ENCODE results near the gene KYAT1.
A peak's percentile ranks its signal among the peaks of the same experiment; 100 is the strongest.

KYAT1 gene

GRCh38 chr9:128881884-128882676 lies at the start of gene KYAT1, which contains the start of gene LRRC8A:
KYAT1 (minus strand) TSS chr9:128881950; CDS start chr9:128845405, 36,545 bp downstream.
LRRC8A (plus strand) TSS chr9:128882133; CDS start chr9:128907165, 25,032 bp downstream.
- DNase-seq, result peak; percentile 95

- DNase-seq, result no peak
Measured at GRCh38 chr9:128929560-128929959, 47.8 kb upstream of the KYAT1 start.

- no peak for DNase-seq
Measured at GRCh38 chr9:128928624-128929023, 46.9 kb upstream of the KYAT1 start.

GRCh38 chr9:128927731-128928411 lies 46.1 kb upstream of the KYAT1 start:
- DNase-seq, result peak; percentile 35 to 70

GRCh38 chr9:128923493-128923883 lies 41.7 kb upstream of the KYAT1 start:
- DNase-seq, result no peak

- peak; percentile 31 to 57 for DNase-seq
Measured at GRCh38 chr9:128921881-128922763, 40.4 kb upstream of the KYAT1 start.

GRCh38 chr9:128920381-128921058 lies 38.8 kb upstream of the KYAT1 start, which contains the start of gene PHYHD1:
PHYHD1 (plus strand) TSS chr9:128920982; CDS start chr9:128922324, 1,342 bp downstream.
- peak; percentile 81 to 89 for DNase-seq

GRCh38 chr9:128919402-128920089 lies 37.8 kb upstream of the KYAT1 start:
- no peak for DNase-seq

- no peak for DNase-seq
Measured at GRCh38 chr9:128918921-128919320, 37.2 kb upstream of the KYAT1 start.

GRCh38 chr9:128917151-128917849 lies 35.5 kb upstream of the KYAT1 start:
- DNase-seq, result no peak

- no peak for DNase-seq
Measured at GRCh38 chr9:128916745-128917144, 35.0 kb upstream of the KYAT1 start.

GRCh38 chr9:128916204-128916603 lies 34.5 kb upstream of the KYAT1 start:
- no peak for DNase-seq

GRCh38 chr9:128913995-128914772 lies 32.4 kb upstream of the KYAT1 start:
- DNase-seq, result no peak

- no peak for DNase-seq
Measured at GRCh38 chr9:128913048-128913900, 31.5 kb upstream of the KYAT1 start.

- no peak for DNase-seq
Measured at GRCh38 chr9:128912270-128912853, 30.6 kb upstream of the KYAT1 start.

GRCh38 chr9:128911529-128912035 lies 29.8 kb upstream of the KYAT1 start:
- DNase-seq, result no peak

GRCh38 chr9:128910906-128911305 lies 29.2 kb upstream of the KYAT1 start:
- no peak for DNase-seq

GRCh38 chr9:128909859-128910258 lies 28.1 kb upstream of the KYAT1 start:
- DNase-seq, result no peak

GRCh38 chr9:128908372-128908771 lies 26.6 kb upstream of the KYAT1 start:
- DNase-seq, result no peak

Measured in SHP77 (cell line).